ENCODE data around the gene DIP2A. TPM values are rescaled to one million over a fixed set of nuclear protein-coding genes. Genes with fewer than 3 reads are reported as not detected.

DIP2A gene
- total and polyA plus RNA-seq, 2 of the 8 experiments (the other 6 are each of a cell fraction or from before 2014, with no cell fraction given): 16.0 to 27.1 TPM

- H4K5ac ChIP-seq (ENCODE audit: insufficient read length, low read depth, low read length): no peak overlapping the region
- FAIRE-seq (no peak), DNase-seq (ENCODE audit: low read depth in 1 of 2, low spot score in 2 of 2) (no peak)
- no peak overlapping the region for H3K14ac ChIP-seq (ENCODE audit: insufficient read length)
- no peak overlapping the region for H2AK5ac ChIP-seq (ENCODE audit: low read depth, low read length)
- ChIA-PET POLR2A (ENCODE audit: partially characterized antibody) (interaction anchor here (1.2 to 1.3 kb wide), 2 partner anchors 12 to 19 kb away, joined by 3 read pairs; no protein-coding TSS in a partner anchor), CTCF (ENCODE audit: partially characterized antibody) (no interaction called here)
- no peak for TF ChIP-seq CBX5 (IDR thresholded peaks at IDR 0.05; ENCODE audit: low read depth, low read length)
- H3K18ac ChIP-seq (ENCODE audit: extremely low read depth, low read length): no peak overlapping the region
- H2BK20ac ChIP-seq (ENCODE audit: low read length): no peak overlapping the region
- H3K23me2 ChIP-seq (ENCODE audit: low read depth, low read length): peaks cover 8% of the 10 kb centered on the region
- peaks cover 9% of the 10 kb centered on the region; the same call in 1 of the 2 replicates for H3K79me1 ChIP-seq (ENCODE audit: low read depth, low read length)
- H2BK15ac ChIP-seq (ENCODE audit: low read length): no peak overlapping the region
- no peak overlapping the region for H4K91ac ChIP-seq (replicated peaks; ENCODE audit: insufficient read length, low read length)
- no peak overlapping the region for H2BK120ac ChIP-seq (replicated peaks; ENCODE audit: low read depth, low read length)
- peaks cover 0 to 6% (median 2%) of the 10 kb centered on the region in 4 experiments; a peak in 4 of 7 replicates for H3K4me1 ChIP-seq (replicated peaks in 1 of 4; ENCODE audit: control insufficient read depth in 3 of 4, insufficient read depth in 4 of 4, low read length in 3 of 4)
- no peak overlapping the region for H3K9ac ChIP-seq (replicated peaks in 1 of 4; ENCODE audit: extremely low read depth in 1 of 4, low read depth in 3 of 4, low read length in 3 of 4)
- H3K9me3 ChIP-seq (ENCODE audit: insufficient read depth in 2 of 2, low read depth in 1 of 2, low read length in 1 of 2): no peaks in the 10 kb centered on the region
- H3K56ac ChIP-seq (replicated peaks; ENCODE audit: insufficient read length, low read depth, low read length): no peak overlapping the region
- no peak overlapping the region for H3K4ac ChIP-seq (replicated peaks; ENCODE audit: insufficient read length, low read depth, low read length)
- no peak overlapping the region for H3K23ac ChIP-seq (ENCODE audit: insufficient read length)
- no peak overlapping the region for H3K27ac ChIP-seq (ENCODE audit: low read depth, low read length)
- peaks cover 0 to 40% of the 10 kb centered on the region in 2 experiments; a peak in 2 of 4 replicates for H3K79me2 ChIP-seq (ENCODE audit: control insufficient read depth in 1 of 2, insufficient read depth in 2 of 2, low read length in 2 of 2)
- no peaks in the 10 kb centered on the region for H3K27me3 ChIP-seq (replicated peaks in 1 of 4; ENCODE audit: control insufficient read depth in 3 of 4, extremely low read depth in 1 of 4, insufficient read depth in 3 of 4, low read length in 3 of 4)
- H4K20me1 ChIP-seq (replicated peaks in 1 of 2; ENCODE audit: control insufficient read depth in 1 of 2, insufficient read depth in 2 of 2, low read length in 2 of 2): peaks cover 1 to 4% of the 10 kb centered on the region in 2 experiments
- peak overlapping the region in 1 of 2 experiments; percentile 100; a peak in 1 of 4 replicates for H3K4me2 ChIP-seq (ENCODE audit: insufficient read depth in 1 of 2, low read depth in 2 of 2, low read length in 2 of 2)
- WGBS, 2 experiments (ENCODE audit: extremely low coverage in 1 of 2, insufficient coverage in 1 of 2, insufficient read length in 1 of 2, insufficient replicate concordance in 2 of 2, low coverage in 1 of 2, low lambda C conversion rate in 2 of 2, missing lambda C conversion rate in 1 of 2): 92% methylated on average over 4 of the region's 4 CpGs; no CpG with 5 or more reads in 1 of the 2 experiments
- H2AFZ ChIP-seq (ENCODE audit: low read length): no peak overlapping the region
- no peak overlapping the region for H3K4me3 ChIP-seq (ENCODE audit: extremely low read depth in 1 of 4, insufficient read depth in 2 of 4, low read depth in 3 of 4, low read length in 4 of 4)
- no peak overlapping the region for H4K8ac ChIP-seq (ENCODE audit: extremely low read depth, insufficient read depth, low read length)
- no peak overlapping the region for H2BK12ac ChIP-seq (ENCODE audit: low read depth, low read length)
- H3K36me3 ChIP-seq (ENCODE audit: control insufficient read depth in 2 of 4, insufficient read depth in 4 of 4, low read length in 3 of 4): peaks cover 0 to 5% (median 0%) of the 10 kb centered on the region in 4 experiments; a peak in 3 of 8 replicates
- H2BK5ac ChIP-seq (ENCODE audit: low read depth, low read length): no peak overlapping the region
Observed at GRCh38 chr21:46456750-46457149, 1.9 kb upstream of the DIP2A start.
